Stimulated activated naive CD8-positive, alpha-beta T cell treated with anti-CD3 and anti-CD28 coated beads, Interleukin-15, Interleukin-2, amounts not matched to agents 100 ng/mL and 50 ng/mL, for 24 hours (primary cell): ENCODE measurements around the gene SDF4.
"Not testable (repeated sequence)": the region's sequence is repeated elsewhere in the genome, so short reads cannot be mapped to it uniquely, and the experiment has no call there.

Experiments used
- H3K27ac Mint-ChIP-seq: one replicate; pipeline ENCODE4 v1.8.0; 2021; ENCODE audit warnings: mild to moderate bottlenecking, mixed read lengths
- H3K27me3 Mint-ChIP-seq: one replicate; pipeline ENCODE4 v1.8.0; 2021; ENCODE audit warnings: mixed read lengths
- H3K36me3 Mint-ChIP-seq: one replicate; pipeline ENCODE4 v1.8.0; 2021; ENCODE audit warnings: low read depth, mixed read lengths
- H3K4me1 Mint-ChIP-seq: one replicate; pipeline ENCODE4 v1.8.0; 2021; ENCODE audit warnings: low read depth, mixed read lengths
- H3K4me3 Mint-ChIP-seq: one replicate; pipeline ENCODE4 v1.8.0; 2021; ENCODE audit warnings: mild to moderate bottlenecking, mixed read lengths
- H3K9me3 Mint-ChIP-seq: one replicate; pipeline ENCODE4 v1.8.0; 2021; ENCODE audit warnings: mixed read lengths

Gene SDF4

GRCh38 chr1:1182491-1183220 lies 49.1 kb downstream of the SDF4 start:
- Mint-ChIP-seq H3K4me3 (no peak overlapping the region), H3K27me3 (peaks cover 3% of the 10 kb centered on the region), H3K4me1 (peaks cover 7% of the 10 kb centered on the region), H3K9me3 (no peaks in the 10 kb centered on the region), H3K36me3 (no peaks in the 10 kb centered on the region), H3K27ac (no peak overlapping the region)

GRCh38 chr1:1181938-1182410 lies 49.8 kb downstream of the SDF4 start:
- peaks cover 3% of the 10 kb centered on the region for H3K27me3 Mint-ChIP-seq
- H3K4me1 Mint-ChIP-seq = peaks cover 7% of the 10 kb centered on the region
- no peak overlapping the region for H3K27ac Mint-ChIP-seq
- H3K36me3 Mint-ChIP-seq = no peaks in the 10 kb centered on the region
- no peak overlapping the region for H3K4me3 Mint-ChIP-seq
- no peaks in the 10 kb centered on the region for H3K9me3 Mint-ChIP-seq

- H3K4me3 Mint-ChIP-seq = no peak overlapping the region
- peak overlapping the region; percentile 51 for H3K27ac Mint-ChIP-seq
- peaks cover 7% of the 10 kb centered on the region for H3K4me1 Mint-ChIP-seq
- H3K36me3 Mint-ChIP-seq = no peaks in the 10 kb centered on the region
- peaks cover 3% of the 10 kb centered on the region for H3K27me3 Mint-ChIP-seq
- no peaks in the 10 kb centered on the region for H3K9me3 Mint-ChIP-seq
Observed at GRCh38 chr1:1181129-1181937, 50.5 kb downstream of the SDF4 start.

- H3K9me3 Mint-ChIP-seq = no peaks in the 10 kb centered on the region
- peaks cover 3% of the 10 kb centered on the region for H3K27me3 Mint-ChIP-seq
- H3K4me1 Mint-ChIP-seq = peaks cover 7% of the 10 kb centered on the region
- no peaks in the 10 kb centered on the region for H3K36me3 Mint-ChIP-seq
- H3K27ac Mint-ChIP-seq = no peak overlapping the region
- H3K4me3 Mint-ChIP-seq = no peak overlapping the region
Observed at GRCh38 chr1:1179983-1180861, 51.6 kb downstream of the SDF4 start.

GRCh38 chr1:1179346-1179982 lies 52.3 kb downstream of the SDF4 start:
- Mint-ChIP-seq H3K27ac (no peak overlapping the region), H3K9me3 (no peaks in the 10 kb centered on the region), H3K4me1 (peaks cover 7% of the 10 kb centered on the region), H3K36me3 (no peaks in the 10 kb centered on the region), H3K27me3 (peaks cover 3% of the 10 kb centered on the region), H3K4me3 (no peak overlapping the region)

GRCh38 chr1:1178794-1179331 lies 52.9 kb downstream of the SDF4 start:
- Mint-ChIP-seq H3K36me3 (no peaks in the 10 kb centered on the region), H3K4me3 (no peak overlapping the region), H3K9me3 (no peaks in the 10 kb centered on the region)

GRCh38 chr1:1177452-1178206 lies 54.2 kb downstream of the SDF4 start:
- no peaks in the 10 kb centered on the region for H3K36me3 Mint-ChIP-seq
- no peak overlapping the region for H3K27ac Mint-ChIP-seq
- peaks cover 3% of the 10 kb centered on the region for H3K27me3 Mint-ChIP-seq
- H3K4me1 Mint-ChIP-seq = peaks cover 17% of the 10 kb centered on the region
- H3K9me3 Mint-ChIP-seq = no peaks in the 10 kb centered on the region
- no peak overlapping the region for H3K4me3 Mint-ChIP-seq

More at GRCh38 chr1:1178794-1179331, 52.9 kb downstream of the SDF4 start:
- H3K27me3 Mint-ChIP-seq = peaks cover 3% of the 10 kb centered on the region
- H3K27ac Mint-ChIP-seq = no peak overlapping the region
- H3K4me1 Mint-ChIP-seq = peaks cover 11% of the 10 kb centered on the region

- H3K27me3 Mint-ChIP-seq = peaks cover 3% of the 10 kb centered on the region
- H3K9me3 Mint-ChIP-seq = no peaks in the 10 kb centered on the region
- no peak overlapping the region for H3K27ac Mint-ChIP-seq
- H3K4me1 Mint-ChIP-seq = peaks cover 18% of the 10 kb centered on the region
- no peak overlapping the region for H3K4me3 Mint-ChIP-seq
- no peaks in the 10 kb centered on the region for H3K36me3 Mint-ChIP-seq
Observed at GRCh38 chr1:1176931-1177330, 54.9 kb downstream of the SDF4 start.

GRCh38 chr1:1176063-1176761 lies 55.6 kb downstream of the SDF4 start:
- not testable (repeated sequence) for H3K9me3 Mint-ChIP-seq, H3K27ac Mint-ChIP-seq, H3K27me3 Mint-ChIP-seq, H3K4me3 Mint-ChIP-seq, H3K36me3 Mint-ChIP-seq
- peaks cover 18% of the 10 kb centered on the region for H3K4me1 Mint-ChIP-seq

GRCh38 chr1:1175221-1176062 lies 56.4 kb downstream of the SDF4 start:
- peaks cover 21% of the 10 kb centered on the region for H3K4me1 Mint-ChIP-seq
- H3K27ac Mint-ChIP-seq = no peak overlapping the region
- no peaks in the 10 kb centered on the region for H3K9me3 Mint-ChIP-seq
- no peak overlapping the region for H3K4me3 Mint-ChIP-seq
- no peaks in the 10 kb centered on the region for H3K36me3 Mint-ChIP-seq
- H3K27me3 Mint-ChIP-seq = peaks cover 3% of the 10 kb centered on the region

GRCh38 chr1:1173793-1174415 lies 57.9 kb downstream of the SDF4 start, which contains the start of gene TTLL10:
TTLL10 (plus strand) TSS chr1:1173880; CDS start chr1:1179216, 5,336 bp downstream.
- Mint-ChIP-seq H3K4me1 (peaks cover 28% of the 10 kb centered on the region), H3K27ac (no peak within 1 kb of the TSS), H3K9me3 (no peaks in the 10 kb centered on the region), H3K27me3 (peaks cover 8% of the 10 kb centered on the region), H3K4me3 (no peak within 1 kb of the TSS), H3K36me3 (no peaks in the 10 kb centered on the region)
